GM21526 (cell line): ENCODE data around the gene PKDREJ.

Experiments
- ATAC-seq: cut with Tn5 transposase; IDR thresholded peaks from one replicate; pipeline ENCODE4 v1.9.1; 2021; ENCODE audit warnings: moderate library complexity; ENCODE audit not compliant: unreplicated experiment, low FRiP score

The PKDREJ gene

DNA sequence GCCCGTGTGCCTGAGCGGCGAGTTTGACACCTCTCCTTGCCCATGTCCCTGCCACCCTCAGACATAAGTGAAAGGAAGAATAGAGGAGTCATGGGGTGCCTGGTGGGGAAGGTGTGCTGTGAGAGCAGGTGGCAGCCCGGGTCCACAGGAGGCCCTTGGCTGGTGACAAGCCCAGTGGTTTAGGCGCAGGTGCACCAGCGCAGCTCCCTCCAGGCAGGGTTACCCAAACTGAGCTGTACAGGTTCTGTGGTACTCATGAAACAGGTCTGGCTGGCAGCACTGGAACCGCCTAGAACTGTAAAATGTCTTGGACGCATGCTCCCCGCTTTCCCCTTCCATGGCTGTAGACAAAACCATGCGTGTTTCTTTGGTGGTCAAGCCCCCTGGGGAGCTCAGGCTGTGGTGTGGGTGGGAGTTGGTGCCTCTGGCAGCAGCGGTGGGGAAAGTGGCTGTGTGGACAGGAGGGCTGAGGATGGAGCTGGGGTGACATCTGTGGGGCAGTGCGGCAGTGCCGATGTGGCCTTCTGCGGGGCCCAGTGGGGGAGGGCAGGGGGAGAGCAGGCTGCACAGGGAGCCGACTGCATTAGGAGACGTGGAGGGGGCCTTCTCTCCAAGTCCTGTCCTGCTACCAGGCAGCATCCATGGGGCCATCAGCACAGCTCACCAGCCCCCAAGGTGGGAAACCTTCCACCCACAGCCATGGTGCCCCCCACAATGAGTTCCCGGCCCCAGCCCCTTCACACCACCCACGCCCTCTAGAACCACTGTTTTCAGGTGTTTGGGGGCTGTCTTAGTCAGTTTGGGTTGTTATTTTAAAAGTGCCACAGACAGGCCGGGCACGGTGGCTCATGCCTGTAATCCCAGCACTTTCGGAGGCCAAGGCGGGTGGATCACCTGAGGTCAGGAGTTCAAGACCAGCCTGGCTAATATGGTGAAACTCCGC lies 28.0 kb upstream of the PKDREJ start:
- no peak for ATAC-seq

DNA sequence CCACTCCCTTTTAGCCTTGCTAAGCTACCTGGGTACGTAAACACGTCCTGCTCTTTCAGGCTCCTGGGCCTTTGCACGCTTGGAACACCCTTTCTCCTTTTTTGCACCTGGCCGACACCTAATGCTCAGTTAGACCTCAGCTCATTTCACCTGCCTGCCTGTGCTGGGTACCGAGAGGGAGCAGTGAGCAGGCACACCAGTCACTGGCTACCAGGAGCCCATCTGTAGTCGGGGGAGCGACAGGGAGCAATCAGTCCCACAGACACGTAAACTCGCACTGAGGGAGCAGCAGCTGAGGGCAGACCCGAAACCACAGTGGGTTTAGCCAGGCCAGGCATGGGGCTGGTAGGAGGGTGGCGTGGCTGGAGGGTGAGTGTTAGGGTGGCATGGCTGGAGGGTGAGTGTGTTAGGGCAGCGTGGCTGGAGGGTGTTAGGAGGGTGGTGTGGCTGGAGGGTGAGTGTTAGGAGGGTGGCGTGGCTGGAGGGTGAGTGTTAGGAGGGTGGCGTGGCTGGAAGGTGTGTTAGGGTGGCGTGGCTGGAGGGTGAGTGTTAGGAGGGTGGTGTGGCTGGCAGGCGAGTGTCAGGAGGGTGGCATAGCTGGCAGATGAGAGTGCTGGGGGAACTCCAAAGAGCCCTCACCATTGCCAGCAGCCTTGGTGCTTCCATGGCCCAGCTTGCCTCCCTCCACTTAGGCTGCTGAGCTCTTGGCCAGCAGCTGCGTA lies 27.1 kb upstream of the PKDREJ start:
- ATAC-seq, result no peak

DNA sequence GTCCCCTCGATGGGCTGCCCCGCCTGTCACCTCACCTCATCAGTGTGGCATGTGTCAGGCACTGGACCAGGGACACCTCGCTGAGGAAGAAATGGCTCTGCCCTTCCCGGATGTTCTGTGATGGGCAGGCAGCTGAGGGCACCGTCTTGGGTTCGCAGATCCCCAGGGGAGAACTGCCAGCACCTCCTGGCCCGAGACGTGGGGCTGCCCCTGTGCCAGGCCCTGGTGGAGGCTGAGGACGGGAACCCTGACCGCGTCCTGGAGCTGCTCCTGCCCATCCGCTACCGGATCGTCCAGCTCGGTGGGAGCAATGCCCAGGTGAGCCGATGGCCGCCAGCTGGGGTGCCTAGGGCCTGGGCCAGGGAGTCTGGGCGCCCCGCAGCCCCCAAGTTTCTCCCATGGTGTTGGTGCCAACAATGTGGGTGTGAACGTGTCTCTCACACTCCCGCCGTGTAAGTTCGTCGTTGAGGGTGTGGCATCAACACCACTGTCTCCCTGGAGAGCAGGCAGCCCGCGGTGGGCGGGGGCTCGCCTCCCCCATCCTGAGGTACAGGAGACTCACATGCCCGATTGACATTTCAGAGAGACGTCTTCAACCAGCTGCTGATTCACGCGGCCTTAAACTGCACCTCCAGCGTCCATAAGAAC lies 26.2 kb upstream of the PKDREJ start:
- ATAC-seq, result no peak

- ATAC-seq, result no peak
Measured at GRCh38 chr22:46288846-46289243, 25.7 kb upstream of the PKDREJ start.

DNA sequence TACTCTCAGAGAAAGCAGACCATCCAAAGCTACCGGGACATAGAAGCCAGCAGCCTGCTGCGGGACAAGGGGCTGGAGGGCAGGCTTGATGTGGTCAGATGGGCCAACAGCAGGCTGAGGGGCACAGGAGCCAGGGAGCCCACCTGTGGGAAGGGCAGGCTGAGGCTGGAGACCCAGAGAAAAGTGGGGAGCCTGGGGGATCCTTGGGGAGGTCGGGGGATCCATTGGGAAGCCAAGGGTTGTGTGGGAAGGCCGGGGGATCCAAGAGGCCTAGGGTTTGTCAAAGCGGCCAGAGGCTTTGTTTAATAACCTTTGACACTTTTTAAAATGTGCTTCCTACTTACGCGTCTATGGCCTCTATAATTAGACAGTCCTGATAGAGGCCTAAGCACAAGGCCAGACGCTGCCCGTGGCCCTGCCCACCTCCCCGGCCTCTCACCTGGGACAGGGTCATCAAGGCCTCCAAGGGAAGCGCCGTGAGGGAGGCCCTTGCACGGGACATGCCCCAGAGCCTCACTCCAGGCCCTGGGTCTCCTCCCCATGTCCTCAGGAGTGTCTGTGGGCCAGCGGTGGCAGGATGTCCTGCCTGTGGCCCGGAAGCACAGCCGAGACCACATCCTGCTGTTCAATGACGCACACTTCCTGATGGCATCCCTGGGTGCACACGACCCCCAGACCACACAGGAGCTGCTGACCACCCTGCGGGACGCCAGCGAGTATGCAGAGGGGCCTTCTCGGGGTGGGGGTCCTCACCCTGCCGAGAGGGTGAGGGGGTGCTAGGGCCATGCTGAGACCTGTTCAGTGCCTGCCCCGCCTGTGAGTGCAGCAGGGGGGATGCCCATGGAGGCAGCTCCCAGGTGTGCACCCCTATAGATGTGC lies 25.0 kb upstream of the PKDREJ start:
- peak; percentile 47 for ATAC-seq

- no peak for ATAC-seq
Measured at GRCh38 chr22:46286941-46287872, 24.1 kb upstream of the PKDREJ start.

DNA sequence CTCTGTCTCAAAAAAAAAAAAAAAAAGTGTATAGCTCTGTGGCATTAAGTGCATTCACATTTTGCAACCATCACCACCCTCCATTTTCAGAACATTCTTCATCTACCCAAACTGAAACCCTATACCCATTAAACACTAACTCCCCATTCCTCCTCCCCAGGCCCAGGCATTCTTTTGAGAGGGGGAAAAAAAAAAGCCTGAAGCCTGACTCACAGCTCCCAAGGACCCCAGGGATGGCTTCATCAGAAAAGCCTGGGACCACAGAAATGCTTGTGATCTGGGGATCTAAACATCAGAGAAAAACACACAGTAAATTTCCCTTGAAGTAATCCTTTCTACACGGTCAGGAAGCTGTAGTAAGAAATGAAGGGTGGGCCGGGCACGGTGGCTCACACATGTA lies 22.9 kb upstream of the PKDREJ start:
- ATAC-seq, result no peak

DNA sequence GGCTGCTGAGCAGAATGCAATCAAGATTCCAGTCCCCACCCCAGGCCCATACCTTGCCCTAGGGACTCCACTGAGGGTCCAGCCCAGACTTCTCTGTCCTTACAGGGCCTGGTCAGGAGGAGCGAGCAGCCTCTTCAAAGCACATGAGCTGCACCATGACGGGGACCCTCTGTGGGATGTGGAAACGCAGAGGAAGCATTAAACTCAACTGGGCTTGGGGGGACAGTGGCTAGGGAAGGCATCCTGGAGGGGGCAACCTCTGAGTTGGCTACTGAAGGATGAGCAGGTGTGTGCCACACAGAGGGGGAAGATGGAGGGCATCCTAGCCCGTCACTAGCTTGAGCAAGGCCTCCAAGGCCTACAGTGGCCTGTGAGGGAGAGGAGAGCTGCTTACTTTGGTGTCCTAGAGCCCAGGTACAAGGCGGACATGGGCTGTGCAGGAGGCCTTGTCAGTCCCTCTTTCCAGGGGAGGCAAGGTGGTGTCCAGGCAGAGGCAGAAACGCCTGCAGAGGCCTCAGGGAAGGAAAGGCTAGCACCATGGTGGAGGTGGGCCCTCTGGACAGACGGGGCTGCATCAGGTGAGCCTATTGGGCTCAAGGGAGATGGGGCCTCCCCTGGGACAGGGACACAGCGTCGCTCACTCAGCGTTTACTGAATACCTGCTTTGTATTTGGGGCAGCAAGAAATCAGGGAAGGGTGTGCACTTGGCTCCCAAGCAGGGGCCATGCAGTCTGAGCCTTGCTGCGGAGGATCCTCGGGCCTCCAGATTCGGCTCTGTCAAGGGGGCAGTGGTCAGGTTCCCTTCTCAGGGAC lies 18.9 kb upstream of the PKDREJ start:
- no peak for ATAC-seq

GRCh38 chr22:46280999-46281623 lies 18.0 kb upstream of the PKDREJ start:
- no peak for ATAC-seq

DNA sequence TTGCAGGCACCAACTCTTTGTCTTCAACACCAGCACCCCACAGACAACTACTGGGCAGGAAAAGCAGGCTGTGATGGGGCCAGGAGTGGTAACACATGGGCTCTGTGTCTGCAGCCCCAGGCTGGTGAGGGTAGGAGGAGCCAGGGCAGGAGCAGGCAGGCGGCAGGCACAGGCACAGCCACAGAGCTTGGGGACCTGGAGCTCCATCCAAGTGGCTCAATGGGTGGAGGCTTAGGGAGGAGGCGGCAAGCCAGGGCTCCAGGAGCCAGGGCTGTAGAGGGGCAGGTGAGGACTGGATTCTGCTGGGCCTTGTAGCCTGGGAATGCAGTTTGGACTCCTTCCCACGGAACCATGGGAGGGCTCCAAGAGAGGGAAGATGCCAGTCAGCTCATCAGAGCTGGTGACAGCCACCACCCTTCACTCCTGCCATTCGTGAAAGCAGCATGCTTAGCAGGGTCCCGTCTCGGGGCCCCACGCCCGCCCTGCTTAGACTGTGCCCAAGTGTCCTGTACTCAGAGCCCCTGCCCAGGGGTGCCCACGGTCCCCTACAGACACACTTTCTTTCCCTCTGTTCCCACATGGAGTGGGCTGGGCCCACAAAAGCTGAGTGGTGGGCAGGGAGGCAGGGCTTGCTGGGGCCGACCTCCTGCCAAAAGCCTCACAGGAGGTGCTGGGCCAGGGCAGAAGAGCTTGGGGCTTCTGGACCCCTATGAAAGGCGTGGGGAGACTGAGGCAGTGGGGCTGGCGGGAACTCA lies 17.1 kb upstream of the PKDREJ start:
- ATAC-seq, result no peak

DNA sequence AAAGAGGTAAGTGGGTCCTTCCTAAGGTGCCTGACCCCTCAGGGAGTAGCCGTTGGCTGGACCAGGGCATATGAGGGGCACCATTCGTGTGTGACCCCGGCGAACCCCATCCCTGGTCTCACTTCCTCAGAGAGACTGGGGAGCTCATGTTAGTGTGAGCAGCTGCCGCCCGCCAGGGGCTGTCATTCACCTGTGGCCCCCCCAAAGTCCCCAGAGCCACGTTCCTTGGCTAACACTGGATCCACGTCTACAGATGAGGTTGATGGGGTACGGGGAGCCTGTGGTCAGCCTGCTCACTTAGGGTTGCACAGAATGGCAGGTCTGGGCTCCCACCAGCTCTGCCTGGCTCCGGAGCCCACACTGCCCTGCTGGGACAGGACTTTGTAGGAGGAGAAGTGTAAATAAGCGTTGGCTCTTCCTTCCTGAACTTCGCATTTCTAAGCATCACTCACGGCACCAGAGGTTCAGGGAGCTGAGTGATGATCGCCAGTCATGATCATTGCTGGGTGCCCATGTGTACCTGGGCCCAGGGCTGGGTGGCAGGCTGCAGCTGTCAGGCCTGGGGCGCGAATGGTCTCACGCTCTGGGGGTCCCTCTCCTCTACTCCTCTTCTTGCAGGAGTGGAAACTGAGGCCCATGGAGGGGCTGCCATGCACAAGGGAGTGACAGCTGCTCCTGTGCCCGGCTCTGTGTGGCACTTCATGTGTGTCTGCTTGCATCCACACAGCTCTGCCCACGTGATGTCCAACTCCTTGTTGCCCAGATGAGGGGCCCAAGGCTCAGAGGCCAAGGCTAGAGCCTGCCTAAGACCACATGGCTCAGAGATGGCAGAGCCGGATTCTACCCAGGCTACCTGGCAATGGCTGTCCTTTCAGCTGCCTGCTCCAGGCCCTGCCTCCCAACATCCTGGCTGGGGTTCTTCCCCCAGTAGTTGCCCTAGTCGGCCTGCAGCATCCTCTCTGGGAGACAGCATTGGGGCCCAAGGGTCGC lies 15.8 kb upstream of the PKDREJ start:
- no peak for ATAC-seq

DNA sequence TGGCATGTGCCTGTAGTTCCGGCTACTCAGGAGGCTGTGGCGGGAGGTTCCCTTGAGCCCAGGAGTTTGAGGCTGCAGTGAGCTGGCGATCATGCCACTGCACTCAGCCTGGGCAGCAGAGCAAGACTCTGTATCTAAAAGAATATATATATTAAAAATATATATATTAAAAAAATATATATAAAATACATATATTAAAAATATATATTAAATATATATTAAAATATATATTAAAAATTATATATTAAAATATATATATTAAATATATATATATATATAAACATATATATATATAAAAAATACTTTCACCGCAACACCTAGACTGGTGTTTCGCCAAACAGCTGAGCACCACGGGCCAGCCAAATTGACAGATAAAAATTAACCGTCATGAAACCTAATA lies 13.4 kb upstream of the PKDREJ start:
- no peak for ATAC-seq

DNA sequence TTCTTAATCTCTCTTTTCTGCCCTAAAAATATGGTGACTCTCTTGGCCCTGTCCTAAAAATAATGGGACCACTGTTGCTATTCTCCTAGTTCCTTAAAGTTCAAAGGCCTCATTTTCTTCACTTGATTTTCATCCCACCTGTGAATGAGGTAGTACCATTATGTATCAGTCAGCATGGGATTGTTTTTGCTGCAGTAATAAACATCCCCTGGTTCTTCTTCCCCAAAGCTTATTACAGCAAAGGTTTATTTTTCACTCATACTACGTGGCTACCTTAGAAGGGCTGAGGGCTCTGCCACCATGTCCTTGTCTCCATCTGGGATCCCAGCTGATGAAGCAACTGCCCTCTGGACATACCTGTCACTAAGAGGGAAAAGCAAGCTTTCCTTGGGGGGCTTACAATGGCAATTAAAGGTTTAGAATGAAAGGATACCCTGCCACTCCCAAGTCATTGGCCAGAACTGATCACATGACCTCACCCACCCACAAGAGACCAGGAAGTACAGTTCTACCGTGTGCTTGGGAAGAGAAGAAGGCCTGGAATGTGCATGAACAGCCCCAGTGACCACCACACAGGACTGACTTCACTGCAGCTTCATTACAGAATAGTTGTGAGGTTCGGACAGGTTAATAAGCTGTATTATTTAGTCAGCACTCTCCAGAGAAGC lies 12.4 kb upstream of the PKDREJ start:
- no peak for ATAC-seq

DNA sequence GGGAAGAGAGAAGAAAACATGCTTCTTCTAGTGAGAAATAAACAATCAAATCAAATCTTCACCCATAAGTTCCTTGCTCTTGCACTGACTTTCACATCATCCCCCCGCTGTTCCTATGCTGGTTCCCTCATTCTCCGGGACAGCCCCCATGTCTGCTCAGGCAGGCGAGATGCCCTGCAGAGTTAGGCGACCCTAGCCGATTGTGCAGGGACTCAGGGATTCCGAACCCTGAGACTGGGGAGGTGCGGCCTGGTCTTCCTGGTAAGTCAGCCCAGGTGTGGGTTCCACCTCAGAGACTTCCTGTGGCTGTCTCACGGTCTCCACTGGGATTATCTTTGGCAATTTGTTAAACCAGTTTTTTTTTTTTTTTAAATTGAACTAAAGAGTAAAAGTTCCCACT lies 11.2 kb upstream of the PKDREJ start:
- ATAC-seq, result no peak

DNA sequence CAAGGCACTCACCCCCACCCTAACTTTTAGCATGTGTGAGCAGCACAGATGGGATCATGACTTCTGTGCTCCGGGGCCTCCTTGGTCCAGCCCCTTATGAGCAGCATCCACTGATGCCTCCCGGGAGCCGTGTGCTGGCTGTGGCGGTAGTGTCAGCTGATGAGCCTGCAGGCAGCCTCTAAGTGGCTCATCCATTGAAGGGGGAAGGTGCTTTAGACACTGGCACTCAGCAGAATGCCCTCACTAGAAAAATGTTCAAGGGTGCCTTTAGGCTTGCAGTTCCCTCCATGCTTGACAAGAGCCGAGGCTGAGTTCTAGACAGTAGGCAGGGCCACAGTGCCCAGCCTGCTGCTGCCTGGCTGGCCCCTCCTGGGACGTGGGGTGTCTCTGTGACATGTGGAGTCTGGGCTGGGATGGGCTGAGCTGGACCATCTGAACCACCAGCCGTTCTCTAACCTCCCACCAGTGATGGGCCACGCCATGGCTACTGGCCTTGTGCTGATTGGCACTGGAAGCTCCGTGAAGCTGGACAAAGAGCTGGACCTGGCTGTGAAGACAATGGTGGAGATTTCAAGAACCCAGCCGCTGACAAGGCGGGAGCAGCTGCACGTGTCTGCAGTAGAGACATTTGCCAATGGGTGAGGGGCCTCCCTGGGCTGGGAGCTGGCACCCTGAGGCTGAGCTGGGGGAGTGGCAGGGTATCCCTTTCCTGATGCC lies 10.4 kb upstream of the PKDREJ start:
- no peak for ATAC-seq
